Skeletal muscle tissue (tissue), 4 donors: Measurements from ENCODE around the gene CENPP. TPM values are rescaled to one million over a fixed set of nuclear protein-coding genes. Genes with fewer than 3 reads are reported as not detected.

Experiments
- H3K27ac ChIP-seq: one replicate; pipeline ENCODE4 v1.7.0; 2013; ENCODE audit warnings: mild to moderate bottlenecking, low read depth, low read length, inconsistent platforms
- H3K27me3 ChIP-seq, 3 donors: one replicate each; pipeline ENCODE4 v1.7.0; 2013; ENCODE audit warnings: low read length in 3 of 3; ENCODE audit not compliant: control insufficient read depth in 3 of 3, insufficient read depth in 3 of 3
- H3K36me3 ChIP-seq, 3 donors: one replicate each; pipeline ENCODE4 v1.7.0; 2013; ENCODE audit warnings: low read length in 3 of 3; ENCODE audit not compliant: control insufficient read depth in 3 of 3, insufficient read depth in 3 of 3
- H3K4me1 ChIP-seq, 3 donors: one replicate each; pipeline ENCODE4 v1.7.0; 2013; ENCODE audit warnings: low read length in 3 of 3, mild to moderate bottlenecking in 3 of 3; ENCODE audit not compliant: control insufficient read depth in 3 of 3, insufficient read depth in 3 of 3
- H3K4me3 ChIP-seq, 3 donors: one replicate each; pipeline ENCODE4 v1.7.0; 2013; ENCODE audit warnings: low read length in 3 of 3
- H3K9ac ChIP-seq, 3 donors: one replicate each; pipeline ENCODE4 v1.7.0; 2013; ENCODE audit warnings: low read length in 3 of 3, mild to moderate bottlenecking in 3 of 3, moderate library complexity in 2 of 3, low read depth in 1 of 3
- H3K9me3 ChIP-seq, 3 donors: one replicate each; pipeline ENCODE4 v1.7.0; 2013; ENCODE audit warnings: low read length in 3 of 3; ENCODE audit not compliant: control insufficient read depth in 3 of 3
- total RNA-seq: library from RNA; depleted of rRNA; stranded (reverse); fragments of >200 nt; gene quantifications from one replicate; pipeline ENCODE4 v1.2.3, GENCODE V29; 2014
- donor health status: Osteomylitis.

Gene CENPP
- total RNA-seq, 1 donor from 2014 or later: 15.7 TPM

GRCh38 chr9:92369075-92369474 lies 43.3 kb downstream of the CENPP start:
- Histone ChIP-seq H3K9me3 (no peaks in the 10 kb centered on the region), H3K27ac (no peak overlapping the region), H3K9ac (no peak overlapping the region), H3K36me3 (no peaks in the 10 kb centered on the region), H3K27me3 (no peaks in the 10 kb centered on the region), H3K4me1 (no peaks in the 10 kb centered on the region), H3K4me3 (no peak overlapping the region)

GRCh38 chr9:92373167-92373566 lies 47.4 kb downstream of the CENPP start:
- no peaks in the 10 kb centered on the region for H3K27me3 ChIP-seq
- no peaks in the 10 kb centered on the region for H3K9me3 ChIP-seq

GRCh38 chr9:92377876-92378275 lies 52.1 kb downstream of the CENPP start:
- Histone ChIP-seq H3K36me3 (no peaks in the 10 kb centered on the region), H3K27ac (no peak overlapping the region)

More at GRCh38 chr9:92373167-92373566, 47.4 kb downstream of the CENPP start:
- H3K4me3 ChIP-seq: no peak overlapping the region
- no peak overlapping the region for H3K9ac ChIP-seq
- H3K27ac ChIP-seq: no peak overlapping the region
- H3K36me3 ChIP-seq: no peaks in the 10 kb centered on the region
- H3K4me1 ChIP-seq: no peaks in the 10 kb centered on the region

GRCh38 chr9:92378865-92379560 lies 53.3 kb downstream of the CENPP start:
- no peaks in the 10 kb centered on the region for H3K9me3 ChIP-seq
- no peaks in the 10 kb centered on the region for H3K4me1 ChIP-seq
- H3K27ac ChIP-seq: no peak overlapping the region
- no peak overlapping the region for H3K9ac ChIP-seq
- no peak overlapping the region for H3K4me3 ChIP-seq
- H3K27me3 ChIP-seq: no peaks in the 10 kb centered on the region
- no peaks in the 10 kb centered on the region for H3K36me3 ChIP-seq

More at GRCh38 chr9:92377876-92378275, 52.1 kb downstream of the CENPP start:
- H3K9me3 ChIP-seq: no peaks in the 10 kb centered on the region
- H3K4me3 ChIP-seq: no peak overlapping the region
- no peaks in the 10 kb centered on the region for H3K4me1 ChIP-seq
- H3K9ac ChIP-seq: no peak overlapping the region
- H3K27me3 ChIP-seq: no peaks in the 10 kb centered on the region

- H3K27ac ChIP-seq: no peak overlapping the region
- no peak overlapping the region for H3K9ac ChIP-seq
- H3K9me3 ChIP-seq: no peaks in the 10 kb centered on the region
- H3K27me3 ChIP-seq: no peaks in the 10 kb centered on the region
- H3K4me3 ChIP-seq: no peak overlapping the region
- H3K4me1 ChIP-seq: no peaks in the 10 kb centered on the region
- H3K36me3 ChIP-seq: no peaks in the 10 kb centered on the region
Observed at GRCh38 chr9:92380603-92381002, 54.9 kb downstream of the CENPP start.

- no peaks in the 10 kb centered on the region for H3K36me3 ChIP-seq
- no peaks in the 10 kb centered on the region for H3K4me1 ChIP-seq
- H3K27me3 ChIP-seq: no peaks in the 10 kb centered on the region
- H3K27ac ChIP-seq: no peak overlapping the region
- no peak overlapping the region for H3K9ac ChIP-seq
- H3K4me3 ChIP-seq: no peak overlapping the region
- H3K9me3 ChIP-seq: no peaks in the 10 kb centered on the region
Observed at GRCh38 chr9:92381775-92382174, 56.0 kb downstream of the CENPP start.

GRCh38 chr9:92384375-92384774 lies 58.6 kb downstream of the CENPP start:
- Histone ChIP-seq H3K9me3 (no peaks in the 10 kb centered on the region), H3K27me3 (no peaks in the 10 kb centered on the region), H3K4me1 (no peaks in the 10 kb centered on the region), H3K4me3 (no peak overlapping the region), H3K9ac (no peak overlapping the region), H3K27ac (no peak overlapping the region), H3K36me3 (no peaks in the 10 kb centered on the region)

- Histone ChIP-seq H3K4me3 (no peak overlapping the region), H3K9ac (no peak overlapping the region), H3K4me1 (no peaks in the 10 kb centered on the region), H3K36me3 (no peaks in the 10 kb centered on the region), H3K27me3 (no peaks in the 10 kb centered on the region), H3K27ac (no peak overlapping the region), H3K9me3 (no peaks in the 10 kb centered on the region)
Observed at GRCh38 chr9:92385001-92385400, 59.2 kb downstream of the CENPP start.

GRCh38 chr9:92385477-92385876 lies 59.7 kb downstream of the CENPP start:
- H3K4me1 ChIP-seq: no peaks in the 10 kb centered on the region
- no peak overlapping the region for H3K27ac ChIP-seq
- no peak overlapping the region for H3K9ac ChIP-seq

GRCh38 chr9:92385953-92386352 lies 60.2 kb downstream of the CENPP start:
- Histone ChIP-seq H3K36me3 (no peaks in the 10 kb centered on the region), H3K27me3 (no peaks in the 10 kb centered on the region), H3K27ac (no peak overlapping the region), H3K9ac (no peak overlapping the region), H3K4me1 (no peaks in the 10 kb centered on the region), H3K4me3 (no peak overlapping the region), H3K9me3 (no peaks in the 10 kb centered on the region)

More at GRCh38 chr9:92385477-92385876, 59.7 kb downstream of the CENPP start:
- Histone ChIP-seq H3K4me3 (no peak overlapping the region), H3K36me3 (no peaks in the 10 kb centered on the region), H3K27me3 (no peaks in the 10 kb centered on the region), H3K9me3 (no peaks in the 10 kb centered on the region)
